HT1080 (cell line): ENCODE data around the gene GPC6. TPM values are rescaled to one million over a fixed set of nuclear protein-coding genes. Genes with fewer than 3 reads are reported as not detected.
A peak's percentile ranks its signal among the peaks of the same experiment; 100 is the strongest.
"Not testable (repeated sequence)": the region's sequence is repeated elsewhere in the genome, so short reads cannot be mapped to it uniquely, and the experiment has no call there.

Experiments used
- DNase-seq: peaks from one replicate; pipeline ENCODE4 v3.0.0-alpha.2; 2015; ENCODE audit warnings: low read depth
- total RNA-seq: library from RNA; depleted of rRNA; stranded (reverse); fragments of >200 nt; shearing (Covaris generic); gene quantifications from 2 replicates; pipeline ENCODE4 v1.2.3, GENCODE V29; 2014

The GPC6 gene
- total RNA-seq, 1 experiment from 2014 or later = 9.0 TPM

DNA sequence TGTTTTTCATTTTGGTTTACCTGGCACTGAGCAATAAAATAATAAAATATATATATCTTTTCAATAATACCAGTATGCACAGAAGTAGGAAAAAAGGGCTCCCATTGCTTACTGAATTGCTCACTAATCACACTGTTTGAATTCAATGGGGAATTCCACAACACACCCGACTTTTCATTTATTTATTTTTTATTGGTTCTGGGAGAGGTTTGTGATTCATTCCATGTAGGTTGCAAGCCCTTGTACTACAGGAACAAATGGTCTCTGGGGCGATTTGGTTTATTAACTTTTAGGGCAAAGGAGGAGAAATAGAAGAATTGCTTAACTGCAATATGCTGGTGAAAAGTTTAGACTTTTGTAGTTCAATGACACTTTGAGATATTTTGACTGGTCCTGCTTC lies 1045.4 kb downstream of the GPC6 start:
- DNase-seq = no peak

DNA sequence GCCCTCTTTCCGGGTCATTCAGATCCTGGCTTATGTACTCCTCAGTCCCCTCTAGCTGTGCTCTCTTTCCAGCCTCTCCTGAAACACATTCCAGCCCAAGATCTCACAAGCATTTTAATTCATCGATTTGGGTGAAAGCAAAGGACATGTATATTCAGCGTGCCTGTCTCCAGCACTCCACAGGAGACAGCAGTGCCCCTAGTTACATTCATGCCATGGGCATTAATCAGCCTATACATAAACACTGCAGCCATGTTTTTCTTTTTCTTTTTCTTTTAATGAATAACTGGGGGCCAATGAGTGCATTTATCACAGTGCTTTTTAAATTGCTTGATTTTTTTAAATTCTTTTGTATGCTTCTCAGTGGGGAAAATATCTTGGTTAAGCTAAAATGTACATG lies 1053.7 kb downstream of the GPC6 start:
- DNase-seq = peak; percentile 15

DNA sequence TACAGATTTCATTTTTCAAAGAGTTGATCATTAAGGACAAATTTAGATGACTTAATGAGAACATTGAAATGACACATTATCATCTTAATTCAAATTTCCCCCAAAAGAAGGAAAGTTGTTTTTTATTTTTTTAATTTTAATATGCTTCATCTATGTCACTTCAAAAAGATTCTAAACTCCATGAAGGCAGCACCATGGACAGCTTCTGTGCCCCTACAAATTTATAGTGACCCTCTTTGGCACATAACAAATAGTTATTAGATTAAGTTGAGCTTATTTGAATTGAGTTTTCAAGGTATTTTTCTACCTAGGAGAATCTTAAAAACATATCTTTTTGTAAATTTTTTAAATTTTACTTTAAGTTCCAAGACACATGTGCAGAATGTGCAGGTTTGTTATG lies 1054.2 kb downstream of the GPC6 start:
- no peak for DNase-seq

- no peak for DNase-seq
These were observed 1060.0 kb downstream of the GPC6 start for GRCh38 chr13:94286581-94286980.

DNA sequence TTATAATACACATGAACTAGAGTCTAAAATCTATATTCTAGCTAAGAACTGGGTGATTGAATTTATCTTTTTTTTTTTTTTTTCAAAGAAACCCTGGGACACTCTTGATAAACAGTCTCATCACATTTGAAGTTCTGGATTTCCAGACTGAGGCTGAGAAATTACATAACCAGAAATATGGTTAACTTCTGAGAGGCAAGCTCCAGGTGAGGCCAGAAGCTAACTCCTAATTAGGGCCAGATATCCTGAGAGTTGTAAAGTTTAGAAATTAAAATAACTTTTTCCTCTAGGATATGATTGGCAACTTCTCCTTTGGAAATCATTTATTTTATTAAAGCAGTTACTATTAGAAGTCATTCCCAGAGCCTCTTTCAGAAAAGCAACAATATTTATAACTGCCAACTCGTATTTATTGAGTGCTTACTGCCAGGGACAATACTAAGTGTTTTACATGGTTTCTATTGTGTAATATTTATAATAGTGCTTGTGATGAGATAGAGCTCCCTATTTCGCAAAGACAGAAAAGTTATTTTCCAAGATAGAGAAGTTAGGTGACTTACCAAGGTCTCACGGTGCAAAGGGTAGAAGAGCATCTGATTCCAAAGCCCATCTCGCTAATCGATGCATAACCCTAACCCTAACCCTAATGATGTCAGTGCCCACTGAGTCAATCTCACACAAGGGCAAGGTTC lies 1065.2 kb downstream of the GPC6 start:
- no peak for DNase-seq

- DNase-seq = no peak
These were observed 1065.7 kb downstream of the GPC6 start for GRCh38 chr13:94292323-94292640.

DNA sequence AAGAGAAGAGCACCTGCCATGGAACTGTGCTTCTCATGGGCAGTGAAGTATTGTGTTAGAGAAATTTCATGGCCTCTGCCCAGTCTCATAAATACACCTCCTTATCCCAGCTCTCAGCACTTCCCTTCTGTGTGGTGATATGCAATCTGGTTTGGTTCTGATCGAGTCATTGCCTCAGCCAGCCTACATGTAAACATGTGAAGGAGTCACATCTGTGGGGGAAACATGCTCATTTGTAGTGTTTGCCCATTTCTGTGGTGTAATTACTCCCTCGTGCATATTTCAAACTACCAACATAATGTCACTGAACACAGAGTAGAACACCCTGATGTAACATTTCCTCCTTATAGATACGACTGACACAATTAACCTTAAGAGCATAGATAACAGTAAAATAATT lies 1069.9 kb downstream of the GPC6 start:
- DNase-seq = no peak

- DNase-seq = no peak
These were observed 1071.7 kb downstream of the GPC6 start for GRCh38 chr13:94298346-94298745.

DNA sequence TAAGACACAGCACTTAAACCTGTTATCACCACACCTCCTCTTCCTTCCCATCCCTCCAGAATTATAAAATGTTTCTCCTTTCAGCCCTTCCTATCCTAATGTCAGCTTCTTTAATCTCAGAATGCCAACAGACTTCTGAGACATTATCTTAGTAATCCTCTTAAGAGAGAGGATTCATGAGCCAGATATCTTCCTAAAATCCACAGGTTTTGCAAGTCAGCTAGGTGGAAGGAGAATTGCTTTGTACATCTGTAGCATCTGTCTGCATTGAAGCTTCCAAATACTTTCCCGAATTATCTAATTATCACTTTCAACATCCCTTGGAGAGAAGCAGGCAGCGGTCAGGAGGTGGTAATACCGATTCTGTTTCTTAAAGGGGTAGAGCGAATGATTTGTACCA lies 1073.8 kb downstream of the GPC6 start:
- DNase-seq = no peak

GRCh38 chr13:94301487-94301886 lies 1074.9 kb downstream of the GPC6 start:
- DNase-seq = no peak

DNA sequence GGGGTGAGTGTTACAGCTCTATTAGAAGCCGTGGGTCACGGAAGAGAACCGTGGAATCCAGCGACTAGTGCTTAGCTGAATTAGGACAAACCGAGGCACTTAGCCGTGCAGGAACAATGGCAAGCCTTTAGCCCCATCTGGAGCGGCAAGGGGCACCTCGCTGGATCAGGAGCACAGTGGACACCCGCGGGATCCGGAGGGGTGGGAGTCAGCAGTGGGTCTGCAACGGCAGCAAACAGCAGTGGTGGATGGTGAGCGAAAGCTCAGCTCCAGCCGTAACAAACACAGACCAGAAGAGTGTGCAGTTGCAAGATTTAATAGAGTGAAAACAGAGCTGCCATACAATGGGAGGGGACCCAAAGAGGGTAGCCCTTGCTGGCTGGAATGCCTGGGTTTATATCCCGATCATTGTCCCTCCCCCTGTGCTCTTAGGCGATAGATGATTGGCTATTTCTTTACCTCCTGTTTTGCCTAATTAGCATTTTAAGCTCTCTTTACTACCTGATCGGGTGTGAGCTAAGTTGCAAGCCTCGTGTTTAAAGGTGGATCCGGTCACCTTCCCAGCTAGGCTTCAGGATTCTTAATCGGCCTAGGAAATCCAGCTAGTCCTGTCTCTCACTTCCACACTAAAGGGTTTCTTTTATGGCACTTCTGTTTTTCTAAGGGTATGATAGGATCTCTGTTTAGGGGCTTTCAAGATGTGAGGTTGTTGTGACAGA lies 1076.4 kb downstream of the GPC6 start:
- not testable (repeated sequence) for DNase-seq

DNA sequence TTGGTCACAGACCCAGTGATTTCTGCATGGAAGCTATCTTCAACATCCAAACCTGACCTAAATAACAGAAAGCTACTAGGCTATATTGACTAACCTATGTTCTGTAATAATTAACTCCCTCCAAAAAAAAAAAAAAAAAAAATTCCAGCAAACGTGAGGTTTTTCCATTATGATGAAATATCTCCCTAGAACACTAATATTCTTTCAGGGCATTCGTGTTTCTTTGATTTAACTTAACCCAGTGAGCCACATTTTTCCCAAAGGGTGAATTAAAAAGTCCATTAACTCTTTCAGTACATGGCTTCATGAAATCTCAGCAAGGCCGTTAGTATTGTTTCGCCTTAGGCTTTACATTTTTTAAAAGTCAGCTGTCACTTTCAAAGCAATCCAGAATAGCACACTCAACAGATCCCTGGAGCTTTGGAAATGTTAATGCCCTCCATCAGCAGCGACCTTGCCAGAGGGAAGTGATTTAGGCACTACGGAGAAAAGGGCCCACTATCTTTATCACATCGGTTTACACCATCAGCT lies 1077.1 kb downstream of the GPC6 start:
- no peak for DNase-seq

GRCh38 chr13:94305033-94305432 lies 1078.4 kb downstream of the GPC6 start:
- DNase-seq = no peak

DNA sequence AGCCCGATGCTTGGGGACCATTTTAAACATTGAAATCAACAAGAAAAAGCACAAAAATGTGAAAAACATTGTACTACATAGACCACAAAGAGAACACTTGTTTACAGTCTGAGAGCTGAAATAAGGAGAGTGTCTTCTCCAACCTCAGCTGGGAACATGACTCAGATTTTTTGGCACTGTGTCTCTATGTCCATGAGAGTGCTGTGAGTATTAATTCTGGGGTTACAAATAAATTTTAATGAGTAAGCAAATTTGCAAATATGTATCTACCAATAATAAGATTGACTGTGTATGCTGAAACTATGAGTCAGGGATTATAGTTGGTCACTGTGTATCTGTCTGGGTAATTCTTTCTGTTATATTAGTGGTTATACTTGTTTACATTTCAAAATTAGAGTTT lies 1078.9 kb downstream of the GPC6 start:
- DNase-seq = peak; percentile 65

- DNase-seq = no peak
These were observed 1079.3 kb downstream of the GPC6 start for GRCh38 chr13:94305934-94306333.

DNA sequence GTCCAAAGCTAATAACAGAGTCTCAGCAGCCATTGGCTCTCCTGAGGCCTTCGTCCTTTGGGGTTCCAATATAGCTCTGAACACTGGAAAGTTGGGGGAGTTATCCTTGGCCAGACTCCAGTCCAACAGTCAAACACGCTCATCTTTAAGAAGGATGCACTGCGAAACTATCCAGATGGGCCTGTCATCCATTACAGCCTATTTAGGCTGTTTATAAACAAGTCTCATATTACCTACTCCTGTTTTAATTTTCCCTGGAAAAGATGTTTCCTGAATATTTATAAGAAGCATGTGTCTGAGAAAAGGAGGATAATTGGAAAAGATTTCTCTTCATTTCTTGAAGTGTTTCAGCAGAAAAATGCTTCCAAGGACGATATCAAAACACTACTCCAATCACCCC lies 1082.2 kb downstream of the GPC6 start:
- no peak for DNase-seq

- DNase-seq = no peak
These were observed 1083.0 kb downstream of the GPC6 start for GRCh38 chr13:94309576-94309975.

DNA sequence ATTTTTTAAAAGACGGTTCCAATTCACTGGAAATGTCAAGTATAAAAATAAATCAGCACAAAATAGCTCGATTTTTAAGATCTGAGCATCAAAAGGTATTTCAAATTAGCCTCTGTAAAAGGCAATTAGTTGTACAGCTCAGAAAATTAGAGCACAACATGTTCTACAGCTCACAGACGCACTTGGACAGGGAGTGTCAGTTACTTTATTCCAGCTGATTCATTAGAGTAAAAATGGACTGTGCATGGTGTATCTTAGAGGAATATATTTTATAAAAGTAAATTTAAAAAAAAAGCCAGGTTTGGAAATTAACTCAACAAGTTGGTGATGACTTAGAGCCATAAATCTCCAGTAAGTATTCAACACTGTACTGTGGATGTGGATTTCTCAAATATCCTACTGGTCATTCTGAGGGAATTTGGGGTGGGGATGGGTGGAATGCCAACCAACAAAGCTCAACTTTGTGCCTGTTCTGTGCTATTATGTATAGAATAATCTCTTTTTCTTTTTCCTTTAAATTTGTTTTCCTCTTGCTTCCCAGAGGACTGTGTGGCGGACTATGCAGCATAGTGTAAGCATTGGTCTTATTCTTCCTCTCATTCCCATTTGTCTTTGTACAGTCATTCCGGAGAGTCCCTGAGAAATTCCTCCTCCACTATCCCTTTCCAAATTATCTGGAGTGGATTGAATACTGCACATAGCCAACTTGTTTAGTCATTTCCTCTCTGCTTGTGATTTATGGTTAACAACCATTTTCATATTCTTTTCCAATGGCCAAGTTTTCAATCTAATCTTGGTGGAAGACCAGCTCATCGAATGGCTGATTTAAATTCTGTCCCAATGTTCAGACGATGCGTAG lies 1083.6 kb downstream of the GPC6 start:
- DNase-seq = peak; percentile 89

DNA sequence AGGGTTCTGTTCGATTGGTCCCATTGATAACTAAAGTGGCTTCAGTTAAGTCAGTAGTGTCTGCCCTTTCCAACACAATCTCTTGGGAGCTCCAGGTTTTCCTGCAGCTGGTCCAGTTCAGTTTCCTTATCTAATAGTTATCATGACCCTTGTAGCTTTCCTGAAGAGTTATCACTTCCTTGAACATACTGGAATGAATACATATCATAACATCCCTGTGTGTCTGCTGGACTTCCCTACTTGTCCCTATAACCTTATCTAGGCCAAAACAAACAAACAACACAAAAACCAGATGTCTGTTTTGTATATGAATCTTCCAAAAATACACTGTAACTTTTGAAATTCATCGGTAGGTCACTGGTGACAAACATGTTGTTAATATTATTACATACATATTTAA lies 1085.3 kb downstream of the GPC6 start:
- DNase-seq = no peak

- DNase-seq = no peak
These were observed 1086.1 kb downstream of the GPC6 start for GRCh38 chr13:94312511-94313216.

DNA sequence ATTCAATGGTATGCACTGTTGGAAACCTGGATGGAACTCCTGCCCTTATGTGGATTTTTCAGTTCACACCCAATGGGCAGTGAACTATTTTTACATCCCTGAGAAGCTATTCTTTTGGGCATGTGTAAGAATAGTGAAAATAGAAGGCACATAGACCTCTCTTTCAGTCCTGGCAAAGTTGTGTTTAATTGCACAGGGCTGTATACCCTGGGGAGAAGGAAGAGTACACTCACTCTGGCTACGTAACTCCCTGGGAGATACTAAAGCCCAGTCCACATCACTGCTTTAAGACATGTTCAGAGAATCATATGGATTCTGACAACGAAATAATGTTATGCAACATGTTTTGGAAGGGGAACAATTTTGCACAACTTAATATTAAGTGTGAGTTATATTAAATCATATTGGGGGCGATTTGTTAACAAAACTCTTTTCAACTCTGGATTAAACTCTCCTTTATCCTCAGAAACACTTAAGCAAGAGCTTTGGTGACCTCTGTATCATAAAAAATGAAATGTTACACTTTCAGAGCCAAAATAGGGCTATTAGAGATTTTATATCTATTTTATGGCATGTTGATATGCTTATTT lies 1086.8 kb downstream of the GPC6 start:
- DNase-seq = no peak
